Measurements from ENCODE around the gene PAQR4.

The PAQR4 gene

DNA sequence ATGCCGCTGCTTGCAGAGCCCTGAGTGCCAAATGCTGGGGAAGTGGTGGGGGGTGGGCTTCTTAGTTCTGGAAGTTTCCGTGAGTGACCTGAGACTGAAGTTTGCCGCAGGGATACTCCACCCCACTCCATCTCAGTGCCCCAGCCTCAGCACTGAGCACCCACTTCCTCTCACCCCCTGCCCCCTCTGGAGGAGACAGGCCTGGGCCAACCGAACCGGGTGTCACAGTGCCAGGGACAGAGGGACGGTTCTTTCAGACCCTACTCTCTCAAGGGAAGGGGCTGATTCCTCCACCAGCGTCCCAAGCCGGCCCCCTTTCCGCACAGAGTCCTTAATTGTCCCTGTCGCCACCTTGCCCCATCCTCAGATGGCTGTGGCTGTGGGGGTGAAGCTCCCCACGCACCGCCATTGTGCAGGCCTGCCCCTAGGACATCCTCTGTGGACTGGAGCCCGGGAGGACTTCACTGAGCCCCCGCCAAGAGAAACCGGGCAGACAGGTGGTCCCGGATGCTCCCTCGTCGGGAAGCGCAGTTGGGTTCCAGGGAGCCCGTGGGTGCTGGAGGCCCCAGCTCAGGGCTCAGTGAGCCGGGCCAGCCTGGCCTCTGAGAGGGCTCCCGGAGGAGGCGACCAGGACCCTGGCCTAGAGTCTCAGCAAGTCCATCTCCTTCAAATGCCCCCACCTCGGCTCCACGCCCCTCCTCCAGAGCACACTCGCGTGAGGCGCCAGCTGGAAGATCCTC is 6.6 kb upstream of the PAQR4 start:
- no peak for DNase-seq (ENCODE audit: low spot score)
- TF ChIP-seq, protein P1, sequence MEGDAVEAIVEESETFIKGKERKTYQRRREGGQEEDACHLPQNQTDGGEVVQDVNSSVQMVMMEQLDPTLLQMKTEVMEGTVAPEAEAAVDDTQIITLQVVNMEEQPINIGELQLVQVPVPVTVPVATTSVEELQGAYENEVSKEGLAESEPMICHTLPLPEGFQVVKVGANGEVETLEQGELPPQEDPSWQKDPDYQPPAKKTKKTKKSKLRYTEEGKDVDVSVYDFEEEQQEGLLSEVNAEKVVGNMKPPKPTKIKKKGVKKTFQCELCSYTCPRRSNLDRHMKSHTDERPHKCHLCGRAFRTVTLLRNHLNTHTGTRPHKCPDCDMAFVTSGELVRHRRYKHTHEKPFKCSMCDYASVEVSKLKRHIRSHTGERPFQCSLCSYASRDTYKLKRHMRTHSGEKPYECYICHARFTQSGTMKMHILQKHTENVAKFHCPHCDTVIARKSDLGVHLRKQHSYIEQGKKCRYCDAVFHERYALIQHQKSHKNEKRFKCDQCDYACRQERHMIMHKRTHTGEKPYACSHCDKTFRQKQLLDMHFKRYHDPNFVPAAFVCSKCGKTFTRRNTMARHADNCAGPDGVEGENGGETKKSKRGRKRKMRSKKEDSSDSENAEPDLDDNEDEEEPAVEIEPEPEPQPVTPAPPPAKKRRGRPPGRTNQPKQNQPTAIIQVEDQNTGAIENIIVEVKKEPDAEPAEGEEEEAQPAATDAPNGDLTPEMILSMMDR (IDR thresholded peaks at IDR 0.05; ENCODE audit: extremely low read depth, missing control alignments): no peak

DNA sequence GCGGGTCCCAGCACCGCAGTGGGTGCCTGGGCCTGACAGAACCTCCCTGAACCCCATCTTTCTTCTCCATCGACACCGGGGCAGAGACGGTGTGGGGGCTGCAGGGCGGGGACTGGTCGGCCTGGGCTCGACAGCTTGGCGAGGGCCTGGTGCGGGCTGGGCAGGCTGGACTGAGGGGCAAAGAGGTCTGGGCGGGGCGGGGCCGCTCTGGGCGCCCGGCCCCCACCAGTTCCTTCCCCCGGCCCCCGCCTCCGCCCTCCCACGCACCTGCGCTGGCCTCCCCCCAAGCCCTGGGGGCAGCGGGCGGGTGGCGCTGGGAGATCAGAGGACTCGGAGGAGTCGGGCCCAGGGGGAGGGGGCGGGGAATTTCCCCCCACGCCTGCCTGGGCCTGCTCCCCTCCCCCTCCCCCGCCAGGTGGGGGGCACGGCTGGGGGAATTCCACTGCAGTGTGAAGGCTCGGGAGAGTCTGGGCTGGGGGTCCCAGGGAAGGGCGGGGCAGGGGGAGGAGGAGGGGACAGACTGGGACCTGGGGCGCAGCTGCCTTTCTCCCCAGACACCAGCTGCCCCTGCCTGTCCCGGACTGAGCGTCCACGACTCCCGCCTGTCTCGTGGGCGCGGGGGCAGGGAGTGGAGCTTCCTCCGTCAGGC is 6.0 kb upstream of the PAQR4 start:
- peak; percentile 71 for DNase-seq (ENCODE audit: low spot score)
- TF ChIP-seq, protein P1 (IDR thresholded peaks at IDR 0.05; ENCODE audit: extremely low read depth, missing control alignments): no peak

DNA sequence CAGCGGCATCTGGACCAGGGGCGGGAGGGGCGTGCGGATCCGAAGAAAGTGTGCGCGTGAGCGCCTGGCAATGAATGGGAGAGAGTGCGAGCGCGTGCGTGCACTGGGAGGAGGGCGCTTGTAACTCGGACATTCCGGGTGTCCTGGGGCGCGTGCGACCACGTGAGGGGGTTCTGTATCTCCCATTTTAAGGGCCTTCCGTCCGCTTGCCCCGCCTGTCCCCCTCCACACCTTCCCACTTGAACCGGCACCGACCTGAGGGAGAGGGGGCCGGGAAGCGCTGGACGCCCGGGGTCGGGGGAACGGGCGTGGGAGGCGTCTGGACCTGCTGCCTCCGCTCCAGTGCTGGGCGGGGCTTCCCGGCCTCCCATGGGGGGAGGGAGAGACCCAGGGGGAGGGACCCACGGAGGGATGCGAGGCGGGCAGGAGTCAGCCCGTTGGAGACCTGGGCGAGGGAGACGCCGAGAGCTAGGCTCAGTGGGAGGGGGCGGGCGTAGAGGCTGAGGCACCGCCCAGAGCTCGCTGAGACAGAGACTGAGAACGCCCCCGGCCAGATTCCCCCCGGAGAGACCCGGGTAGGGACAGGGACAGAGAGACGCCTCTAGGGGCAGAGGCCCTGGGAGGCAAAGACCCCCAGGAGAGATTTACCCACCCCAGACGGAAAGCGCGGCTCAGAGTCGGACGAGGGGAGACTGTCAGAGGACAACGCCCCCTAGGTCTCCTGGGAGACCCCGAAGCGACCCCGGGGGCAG is 5.2 kb upstream of the PAQR4 start, which contains the start of gene KREMEN2:
KREMEN2 (plus strand) TSS at position 553 of the 752 bp plus-strand sequence. CDS start 246 bp downstream, outside the sequence.
- TF ChIP-seq, protein P1 (IDR thresholded peaks at IDR 0.05; ENCODE audit: extremely low read depth, missing control alignments): no peak
- DNase-seq (ENCODE audit: low spot score): peak; percentile 75

DNA sequence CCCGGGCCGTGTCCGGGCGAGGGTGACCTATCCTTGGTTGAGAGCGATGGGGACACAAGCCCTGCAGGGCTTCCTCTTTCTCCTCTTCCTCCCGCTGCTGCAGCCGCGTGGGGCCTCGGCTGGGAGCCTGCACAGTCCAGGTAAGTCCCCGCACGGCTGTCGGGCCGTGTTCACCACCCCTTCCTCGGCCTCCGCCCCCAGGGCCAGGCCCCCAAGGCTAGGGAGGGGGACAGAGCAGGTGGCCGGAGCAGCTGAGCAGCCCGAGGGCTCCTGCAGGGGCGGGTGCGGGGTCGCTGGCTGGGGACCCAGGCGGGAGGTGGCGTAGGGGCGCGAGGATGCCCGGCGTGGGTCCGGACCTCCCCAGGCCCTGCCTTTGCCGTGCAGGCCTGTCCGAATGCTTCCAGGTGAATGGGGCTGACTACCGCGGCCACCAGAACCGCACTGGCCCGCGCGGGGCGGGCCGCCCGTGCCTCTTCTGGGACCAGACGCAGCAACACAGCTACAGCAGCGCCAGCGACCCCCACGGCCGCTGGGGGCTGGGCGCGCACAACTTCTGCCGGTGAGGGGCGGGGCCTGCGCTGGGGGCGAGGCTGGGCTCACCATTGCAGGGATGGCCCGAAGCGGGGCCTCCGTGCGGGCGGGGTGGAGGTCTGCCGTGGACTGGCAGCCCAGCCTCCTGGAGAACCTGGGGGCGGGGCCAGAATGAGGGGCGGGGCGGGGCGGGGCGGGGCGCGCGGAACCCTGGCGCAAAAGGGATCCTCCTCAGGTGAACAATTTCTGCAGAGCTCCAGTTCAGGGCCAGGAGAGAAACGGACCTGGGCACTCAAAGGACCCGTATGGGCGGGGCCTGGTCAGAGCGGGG is 4.4 kb upstream of the PAQR4 start:
- TF ChIP-seq, protein P1 (IDR thresholded peaks at IDR 0.05; ENCODE audit: extremely low read depth, missing control alignments): no peak
- DNase-seq (ENCODE audit: low spot score): peak; percentile 93

DNA sequence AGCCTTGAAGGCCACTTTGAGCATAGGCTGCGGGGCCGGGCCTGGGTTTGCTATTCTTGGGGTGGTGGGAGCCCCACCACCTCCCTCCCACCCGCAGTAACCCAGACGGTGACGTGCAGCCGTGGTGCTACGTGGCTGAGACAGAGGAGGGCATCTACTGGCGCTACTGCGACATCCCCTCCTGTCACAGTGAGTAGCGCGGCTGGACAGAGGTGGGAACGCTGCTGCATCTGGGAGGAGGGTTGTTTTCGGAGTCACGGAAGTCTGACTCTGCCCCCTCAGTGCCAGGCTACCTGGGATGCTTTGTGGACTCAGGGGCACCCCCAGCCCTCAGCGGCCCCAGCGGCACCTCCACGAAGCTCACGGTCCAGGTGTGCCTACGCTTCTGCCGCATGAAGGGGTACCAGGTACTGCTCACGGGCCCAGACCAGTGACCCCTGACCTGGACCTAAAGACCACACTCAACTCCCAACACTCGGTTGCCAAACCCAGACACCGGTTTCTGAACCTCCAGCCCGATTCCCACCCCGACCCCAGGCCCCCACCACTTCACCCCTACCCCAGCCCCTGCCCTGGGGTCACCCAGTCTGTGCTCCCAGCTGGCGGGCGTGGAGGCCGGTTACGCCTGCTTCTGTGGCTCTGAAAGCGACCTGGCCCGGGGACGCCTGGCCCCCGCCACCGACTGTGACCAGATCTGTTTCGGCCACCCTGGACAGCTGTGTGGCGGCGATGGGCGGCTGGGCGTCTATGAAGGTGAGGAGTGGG is 2.9 kb upstream of the PAQR4 start:
- no peak for DNase-seq (ENCODE audit: low spot score)
- TF ChIP-seq, protein P1 (IDR thresholded peaks at IDR 0.05; ENCODE audit: extremely low read depth, missing control alignments): no peak

DNA sequence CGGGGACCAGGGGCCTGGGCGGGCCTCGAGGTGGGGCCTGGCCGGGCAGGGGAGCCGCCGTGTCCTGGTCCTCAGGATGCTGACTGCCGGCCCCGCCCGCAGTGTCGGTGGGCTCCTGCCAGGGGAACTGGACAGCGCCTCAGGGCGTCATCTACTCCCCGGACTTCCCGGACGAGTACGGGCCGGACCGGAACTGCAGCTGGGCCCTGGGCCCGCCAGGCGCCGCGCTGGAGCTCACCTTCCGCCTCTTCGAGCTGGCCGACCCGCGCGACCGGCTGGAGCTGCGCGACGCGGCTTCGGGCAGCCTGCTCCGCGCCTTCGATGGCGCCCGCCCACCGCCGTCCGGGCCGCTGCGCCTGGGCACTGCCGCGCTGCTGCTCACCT is 2.3 kb upstream of the PAQR4 start:
- TF ChIP-seq, protein P1 (IDR thresholded peaks at IDR 0.05; ENCODE audit: extremely low read depth, missing control alignments): peak; percentile 13
- DNase-seq (ENCODE audit: low spot score): no peak

Data from GM20000 (cell line).